HG02840 (cell line): ENCODE results near the gene MYOG.

Source experiments
- ATAC-seq: cut with Tn5 transposase; IDR thresholded peaks from one replicate; pipeline ENCODE4 v1.9.1; 2021; ENCODE audit warnings: mild to moderate bottlenecking, moderate library complexity, moderate number of reproducible peaks; ENCODE audit not compliant: unreplicated experiment, low FRiP score

MYOG gene

DNA sequence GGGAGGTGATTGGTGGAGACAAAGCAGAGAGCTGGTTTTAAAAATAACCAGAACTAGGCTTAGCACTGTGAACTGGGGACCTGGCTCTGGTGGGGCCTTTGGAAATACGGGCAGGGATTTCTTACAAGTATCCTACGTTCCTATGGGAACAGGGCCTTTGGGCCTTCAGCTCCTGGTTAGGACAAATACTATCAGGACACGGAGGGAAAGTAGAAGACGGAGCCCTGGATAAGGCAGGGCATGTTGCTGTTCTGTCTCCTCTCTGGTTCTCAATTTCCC lies 5.3 kb upstream of the MYOG start:
- no peak for ATAC-seq

DNA sequence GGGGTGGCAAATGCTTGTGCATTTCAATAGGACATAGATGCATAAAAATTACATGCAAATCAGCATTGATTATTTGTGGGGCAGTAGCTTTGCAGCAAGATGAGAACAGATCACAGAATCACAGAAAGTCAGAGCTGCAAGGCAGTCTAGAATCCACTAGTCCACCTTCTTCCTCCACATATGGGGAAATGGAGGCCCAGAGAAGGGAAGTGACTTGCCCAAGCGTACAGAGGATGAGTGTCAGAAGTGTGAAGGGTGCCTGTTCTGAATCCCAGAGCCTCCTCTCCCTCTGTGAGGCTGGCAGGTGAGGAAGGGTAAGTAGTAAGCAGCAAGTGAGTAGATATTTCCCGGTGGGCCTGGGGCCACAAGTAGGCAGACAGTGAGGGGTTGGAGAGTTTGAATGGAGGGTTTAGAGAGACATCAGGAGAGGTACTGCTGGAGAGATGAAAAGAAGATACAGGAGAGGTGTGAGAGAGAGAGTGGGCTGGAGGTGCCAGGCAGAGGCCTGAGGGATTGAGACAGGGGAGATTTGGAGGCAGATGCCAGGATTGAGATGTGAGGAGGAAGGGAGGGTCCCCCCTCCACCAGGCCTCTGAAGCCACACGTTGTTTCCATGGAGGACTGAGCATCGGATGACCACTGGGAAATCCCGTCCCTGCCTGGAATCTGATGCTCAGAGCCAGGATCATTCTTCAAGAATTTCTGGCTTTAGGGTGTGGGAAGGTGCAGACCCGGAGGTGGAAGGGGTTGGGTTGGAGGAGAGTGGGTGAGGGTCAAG lies 4.8 kb upstream of the MYOG start:
- ATAC-seq: no peak

DNA sequence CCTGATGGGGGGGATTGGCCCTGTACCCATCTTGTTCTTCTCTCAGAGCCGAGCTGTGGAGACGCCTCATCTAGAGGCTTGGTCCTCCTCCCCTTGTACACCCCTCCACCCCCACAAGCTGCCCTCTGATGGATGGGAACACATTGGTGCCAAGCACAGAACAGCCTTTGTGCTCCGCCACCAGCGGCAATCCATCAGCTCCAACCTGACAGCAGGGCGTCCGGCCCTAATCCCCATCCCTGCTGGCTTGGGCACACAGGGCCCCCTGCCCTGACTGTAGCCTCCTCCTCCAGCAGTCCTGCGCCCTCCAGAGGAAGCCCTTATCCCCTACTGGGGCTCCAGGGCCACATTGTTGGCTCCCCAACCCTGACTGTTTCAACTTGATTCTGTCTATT lies 3.8 kb upstream of the MYOG start:
- ATAC-seq: no peak

DNA sequence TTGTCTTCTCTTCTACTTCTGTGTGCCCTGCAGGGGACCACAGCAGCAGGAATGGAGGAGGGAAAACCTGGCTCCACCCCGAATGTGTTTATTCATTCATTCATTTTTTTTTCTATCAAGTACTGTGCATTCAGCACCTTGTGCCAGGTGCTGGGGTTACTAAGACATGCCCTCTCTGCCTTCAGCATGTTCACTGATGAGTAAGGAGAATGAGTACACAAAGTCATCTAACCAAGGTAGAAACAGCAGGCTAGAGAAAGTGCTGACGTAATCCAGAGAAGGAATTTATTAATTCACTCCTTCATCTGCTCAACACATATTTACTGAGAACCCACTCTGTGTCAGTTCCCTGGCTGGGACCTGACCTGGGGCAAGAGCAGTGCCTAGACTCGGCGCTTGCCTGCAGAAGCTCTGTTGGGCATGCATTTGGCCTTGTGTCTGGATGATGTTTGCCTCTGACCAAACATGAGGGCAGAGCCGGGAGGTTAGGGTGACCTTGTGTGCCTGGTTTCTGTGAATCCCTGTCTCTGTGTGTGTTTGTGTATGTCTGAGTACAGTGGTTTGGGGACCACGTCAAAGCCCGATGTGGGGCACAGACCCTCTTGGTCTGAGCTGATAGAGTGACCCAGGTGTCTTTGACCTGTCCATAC lies 3.3 kb upstream of the MYOG start:
- ATAC-seq: no peak

DNA sequence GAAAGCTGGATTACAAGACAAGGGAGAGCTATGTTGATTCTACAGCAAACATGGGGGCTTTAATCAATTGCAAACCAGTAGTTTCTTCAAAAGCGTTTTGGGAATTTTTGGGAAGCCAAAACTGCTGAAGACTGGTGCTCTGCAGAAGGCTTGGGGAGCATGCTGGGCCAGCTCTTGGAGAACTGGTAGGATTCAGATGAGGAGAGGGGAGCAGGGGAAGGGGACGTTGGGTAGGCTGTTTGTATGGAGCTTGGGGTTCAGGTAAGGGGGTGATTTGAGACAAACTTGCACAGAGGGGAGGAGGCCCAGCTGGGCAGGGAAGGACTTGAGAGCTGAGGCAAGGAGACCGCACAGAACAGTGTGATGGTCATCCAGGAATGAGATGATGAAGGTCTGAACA lies 2.6 kb upstream of the MYOG start:
- no peak for ATAC-seq

DNA sequence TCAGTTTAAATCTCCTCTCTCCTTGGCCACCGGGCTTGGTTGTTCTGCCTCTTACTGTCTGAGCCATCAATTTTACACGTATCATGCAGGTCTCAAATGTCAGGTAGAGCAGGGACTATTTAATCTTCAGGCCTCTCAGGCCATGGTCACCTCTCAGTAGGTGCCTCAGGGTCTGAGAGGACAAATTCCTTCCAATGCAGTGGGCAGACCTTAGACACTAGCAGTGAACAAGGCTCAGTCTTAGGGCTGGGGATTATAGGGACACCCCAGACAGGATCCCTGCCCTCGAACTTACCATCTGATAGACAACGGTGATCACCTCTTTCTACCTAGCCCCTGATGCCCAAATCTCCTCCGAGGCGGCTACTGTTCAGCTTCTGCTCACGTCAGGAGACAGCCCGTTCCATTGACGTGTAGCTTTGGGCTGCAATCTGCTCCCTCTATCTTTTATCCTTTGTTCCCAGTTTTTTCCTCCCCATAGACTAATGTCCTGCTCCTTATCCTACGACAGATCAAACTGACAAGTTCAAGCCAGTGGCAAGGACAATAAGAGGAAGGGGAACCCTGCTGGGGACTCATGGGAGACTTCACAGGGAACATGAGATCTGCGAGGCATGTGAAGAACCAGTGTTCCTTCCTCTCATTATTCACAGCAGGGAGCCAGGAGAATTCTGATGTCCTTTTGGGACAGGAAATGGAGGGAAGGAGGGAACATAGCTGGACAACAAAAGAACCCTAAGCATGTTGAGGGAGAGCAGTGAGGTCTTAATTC lies 1.4 kb upstream of the MYOG start:
- no peak for ATAC-seq

DNA sequence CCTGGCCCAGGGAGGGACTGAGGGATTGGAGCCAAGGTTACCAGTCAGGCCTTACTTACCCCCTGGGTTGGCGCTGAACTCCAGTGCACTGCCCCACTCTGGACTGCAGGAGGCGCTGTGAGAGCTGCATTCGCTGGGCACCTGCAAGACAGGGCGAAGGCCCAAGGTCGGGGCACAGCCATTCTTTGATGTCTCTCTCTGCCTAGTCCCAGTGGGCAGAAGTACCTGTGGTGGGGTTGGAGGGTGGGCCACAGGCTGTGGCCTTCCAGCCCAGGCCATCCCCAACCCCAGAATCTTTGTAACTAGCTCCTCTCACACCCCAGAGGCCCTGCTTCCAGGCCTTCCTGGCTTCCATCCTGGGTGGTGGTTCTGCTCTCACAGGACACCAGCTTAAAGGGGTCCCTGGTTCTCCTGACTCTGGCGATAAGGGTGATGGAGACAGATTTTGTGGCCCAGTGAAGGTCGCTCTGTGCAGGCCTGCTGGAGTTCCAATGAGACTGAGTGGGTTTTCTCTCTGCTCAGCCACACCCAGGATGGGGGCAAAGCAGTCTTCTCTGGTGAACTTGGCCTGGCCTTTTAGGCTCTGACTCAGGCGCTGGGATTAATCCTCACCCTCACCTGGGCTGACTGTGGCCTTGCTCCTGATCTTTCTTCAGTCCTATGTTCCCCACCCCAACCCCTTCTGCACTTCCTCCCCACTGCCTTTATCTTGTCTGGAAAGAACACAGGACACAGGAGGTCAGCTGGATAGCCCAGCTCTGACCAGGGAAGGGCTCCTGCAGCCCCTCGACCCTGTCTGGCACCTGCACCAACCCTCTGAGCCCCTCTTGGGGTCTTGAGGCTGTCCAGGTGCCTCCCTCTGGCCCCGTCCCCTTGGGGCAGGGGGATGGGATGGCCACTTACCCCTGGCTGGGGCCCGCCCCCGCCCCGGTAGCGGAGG lies 954 bp downstream of the MYOG start:
- ATAC-seq: no peak

DNA sequence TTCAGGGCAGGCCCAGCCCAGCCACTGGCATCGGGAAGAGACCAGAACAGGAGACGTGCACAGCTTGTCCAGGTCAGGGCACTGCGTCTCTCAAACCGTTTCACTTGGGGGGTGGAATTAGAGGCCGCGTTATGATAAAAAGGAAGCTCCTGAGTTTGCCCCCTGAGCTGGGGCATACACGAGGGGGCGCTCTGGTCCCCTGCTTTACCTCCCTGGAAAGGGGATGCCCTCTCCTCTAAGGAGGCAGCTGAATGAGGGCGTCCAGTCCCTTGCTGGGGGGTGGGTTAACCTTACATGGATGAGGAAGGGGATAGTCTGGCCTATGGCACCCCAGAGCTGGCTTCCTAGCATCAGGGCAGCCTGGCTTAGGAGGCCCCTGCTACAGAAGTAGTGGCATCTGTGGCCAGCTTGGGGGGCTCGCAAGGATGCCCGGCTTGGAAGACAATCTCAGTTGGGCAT lies 2.3 kb downstream of the MYOG start:
- no peak for ATAC-seq

DNA sequence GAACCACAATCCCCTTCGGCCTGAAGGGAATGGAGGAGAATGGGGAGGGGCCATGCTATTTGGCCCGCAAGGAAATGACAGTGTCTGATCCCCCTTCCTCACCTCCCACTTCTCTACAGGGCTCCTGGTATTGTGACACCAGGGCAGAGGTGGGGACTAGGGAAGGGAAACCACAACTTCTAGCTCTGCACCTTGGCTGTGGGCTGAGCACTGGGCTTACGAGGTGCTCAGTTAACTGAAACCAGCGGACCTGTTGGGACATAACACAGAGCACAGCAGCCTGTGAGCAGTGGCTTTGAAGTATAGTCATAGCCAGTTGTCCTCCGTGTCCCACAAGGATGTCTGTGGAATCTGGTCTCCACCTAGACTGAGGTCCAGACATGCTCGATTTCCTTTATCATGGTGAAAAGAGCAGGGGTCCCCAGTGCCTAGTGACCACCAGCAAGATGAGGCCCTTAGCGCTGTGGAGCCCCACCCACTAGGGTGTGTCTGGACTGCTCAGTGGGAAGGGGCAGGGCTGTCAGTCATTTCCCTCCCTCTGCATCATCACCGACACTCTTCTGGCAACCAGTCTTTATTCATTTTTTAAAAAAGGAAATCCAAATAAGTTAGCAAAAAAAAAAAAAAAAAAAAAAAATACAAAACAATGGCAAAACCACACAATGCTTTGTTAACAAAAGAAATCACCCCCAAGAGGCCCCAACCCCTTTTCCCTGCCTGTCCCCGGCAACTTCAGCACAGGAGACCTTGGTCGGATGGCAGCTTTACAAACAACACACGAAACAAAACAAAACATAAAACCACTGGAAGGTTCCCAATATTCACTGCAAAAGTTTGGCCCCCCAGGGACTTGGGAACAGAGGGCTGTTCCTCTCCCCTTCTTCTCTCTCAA lies 3.0 kb downstream of the MYOG start:
- no peak for ATAC-seq

DNA sequence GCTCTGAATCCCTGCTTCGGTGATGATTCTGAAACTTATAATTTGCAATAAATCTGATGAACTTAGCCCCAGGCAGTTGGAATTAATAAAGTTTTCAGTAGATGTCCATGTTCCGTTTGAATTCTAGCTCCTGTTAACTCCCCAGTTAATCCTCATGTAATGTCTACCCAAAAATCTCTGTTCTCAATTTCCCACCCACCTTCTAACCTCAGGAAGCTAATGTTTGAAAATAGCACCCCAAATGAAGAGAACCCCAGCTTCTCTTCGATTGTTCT lies 3.6 kb downstream of the MYOG start:
- no peak for ATAC-seq

DNA sequence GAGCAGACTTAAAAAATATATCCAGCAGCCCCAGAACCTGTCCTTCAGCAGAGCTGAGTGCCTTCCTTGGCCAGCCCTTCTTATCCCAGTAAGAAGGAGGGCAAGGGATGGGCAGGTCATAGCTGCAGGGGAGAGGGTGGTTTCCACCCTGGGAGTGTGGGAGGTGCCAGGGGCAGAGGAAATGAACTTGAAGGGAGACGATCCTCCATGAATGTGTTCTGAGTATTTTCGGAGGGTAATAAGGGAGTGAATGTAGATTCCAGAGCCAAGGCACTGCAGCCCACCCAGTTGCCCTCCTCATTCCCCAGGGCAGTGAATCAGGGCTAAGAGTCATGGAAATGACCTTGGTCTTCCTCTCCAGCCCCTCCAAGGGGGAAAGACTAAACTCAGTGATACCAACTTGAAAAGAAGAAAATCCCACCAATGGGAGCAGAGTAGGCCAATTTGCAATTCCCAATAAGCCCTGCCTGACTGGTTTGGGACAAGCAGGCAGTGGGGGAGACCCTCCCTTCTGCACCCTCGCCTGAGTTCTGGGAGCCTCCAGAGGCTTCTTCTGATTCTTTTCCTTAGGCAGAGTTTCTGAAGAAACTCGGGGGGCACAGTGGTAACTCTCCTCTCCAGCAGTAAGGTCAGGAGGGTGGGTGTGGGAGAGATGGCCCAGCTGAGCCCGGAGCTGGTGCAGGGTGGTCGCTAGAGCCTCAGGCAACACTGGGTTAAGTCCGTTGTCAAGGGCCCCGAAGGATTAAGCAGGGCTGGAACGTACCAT lies 4.2 kb downstream of the MYOG start:
- ATAC-seq: no peak

DNA sequence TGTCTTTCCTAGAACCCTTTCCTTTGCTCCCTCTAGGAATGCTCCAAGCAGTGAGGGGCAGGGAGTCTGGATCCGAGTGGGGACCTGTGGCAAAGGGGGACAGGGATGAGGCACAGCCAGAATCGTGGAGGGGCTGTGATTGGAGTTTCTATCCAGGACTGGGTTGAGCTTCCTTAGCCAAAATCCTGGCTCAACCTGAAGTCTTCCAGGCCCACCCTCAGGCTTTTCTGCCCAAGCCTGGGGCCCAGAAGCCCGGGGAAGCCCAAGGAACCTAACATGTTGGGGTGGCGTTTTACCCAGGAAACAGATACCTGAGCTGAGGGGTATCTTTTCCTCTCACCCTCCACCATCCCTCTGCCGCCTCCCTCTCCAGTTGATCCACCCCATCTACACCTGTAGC lies 5.4 kb downstream of the MYOG start:
- ATAC-seq: no peak

DNA sequence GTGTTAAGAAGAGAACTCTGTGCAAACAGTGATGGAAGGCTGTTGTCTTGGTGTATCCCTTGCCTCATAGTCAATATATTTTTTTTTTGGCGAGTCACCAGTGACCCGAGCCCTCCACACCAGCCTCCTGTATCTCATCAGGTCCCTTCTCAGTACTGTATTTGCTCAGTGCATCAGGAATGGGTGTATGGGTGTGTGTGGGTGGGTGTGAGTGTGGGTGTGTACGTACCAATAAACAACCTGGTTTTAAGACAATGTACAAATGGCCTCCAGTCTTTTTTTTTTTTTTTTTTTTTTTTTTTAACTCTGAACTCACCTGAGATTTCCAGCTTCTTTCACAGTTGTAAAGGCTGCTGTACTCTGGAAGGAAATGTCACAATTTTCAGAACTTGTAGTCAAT lies 7.3 kb downstream of the MYOG start:
- ATAC-seq: no peak

DNA sequence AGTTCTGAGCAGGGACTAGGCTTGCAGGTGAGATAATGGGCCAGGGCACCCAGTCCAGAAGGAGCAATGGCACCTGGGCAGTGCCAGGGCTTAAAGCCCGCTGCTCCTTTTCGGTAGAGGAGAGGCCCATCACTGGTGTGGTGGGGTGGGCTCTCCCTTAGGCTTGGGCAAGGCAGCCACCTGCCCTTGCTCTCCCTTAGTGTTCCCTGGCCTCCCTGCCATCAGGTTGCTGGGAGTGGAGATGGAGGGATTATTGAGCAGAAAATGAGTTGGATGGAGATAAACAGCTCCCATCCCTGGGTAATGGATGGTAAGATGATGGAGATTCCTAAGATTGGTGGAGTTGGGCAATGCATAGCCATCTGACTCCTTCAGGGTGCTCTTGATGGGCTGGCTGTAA lies 7.9 kb downstream of the MYOG start:
- ATAC-seq: no peak

DNA sequence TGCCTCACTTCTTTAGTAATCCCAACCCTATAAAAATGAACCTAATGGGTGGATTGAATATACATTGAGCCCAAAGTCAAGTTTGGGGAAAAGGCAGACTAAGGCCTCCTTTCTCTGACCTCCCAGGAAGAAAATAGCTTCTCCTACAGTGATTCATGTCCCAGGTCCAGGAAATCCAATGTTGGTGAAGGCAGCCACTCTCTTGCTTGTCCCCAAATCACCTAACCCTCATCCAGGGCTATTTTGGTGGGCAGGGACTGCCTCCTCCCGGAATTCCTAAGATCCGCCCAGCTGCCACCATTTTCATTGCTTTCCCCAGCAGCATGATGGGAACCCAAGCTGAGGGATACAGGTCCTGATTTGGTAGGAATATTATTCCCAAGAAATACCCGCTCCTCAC lies 8.4 kb downstream of the MYOG start:
- ATAC-seq: no peak

DNA sequence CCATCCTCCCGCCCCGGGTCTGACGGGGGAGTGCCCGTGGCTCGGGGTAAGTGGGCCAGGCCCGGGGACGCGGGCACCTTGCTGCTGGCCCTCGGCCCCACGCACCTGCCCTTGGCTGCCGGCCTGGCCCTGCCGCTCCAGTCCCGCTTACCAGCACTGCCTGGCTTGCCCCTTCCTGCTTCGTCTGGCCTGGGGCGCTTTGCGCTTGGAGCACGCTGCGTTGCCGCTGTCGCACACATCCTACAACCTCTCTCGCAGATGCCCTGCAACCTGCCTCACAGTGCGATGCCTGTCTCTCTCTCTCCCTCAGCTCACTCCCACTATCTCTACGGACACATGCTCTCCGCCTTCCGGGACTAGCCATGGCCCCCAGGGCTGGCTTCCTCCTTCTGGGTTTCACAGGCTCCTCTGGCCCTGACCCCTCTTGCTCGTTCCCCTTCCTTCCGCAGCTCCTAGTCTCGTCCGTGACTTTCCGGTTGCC lies 9.7 kb downstream of the MYOG start:
- no peak for ATAC-seq

DNA sequence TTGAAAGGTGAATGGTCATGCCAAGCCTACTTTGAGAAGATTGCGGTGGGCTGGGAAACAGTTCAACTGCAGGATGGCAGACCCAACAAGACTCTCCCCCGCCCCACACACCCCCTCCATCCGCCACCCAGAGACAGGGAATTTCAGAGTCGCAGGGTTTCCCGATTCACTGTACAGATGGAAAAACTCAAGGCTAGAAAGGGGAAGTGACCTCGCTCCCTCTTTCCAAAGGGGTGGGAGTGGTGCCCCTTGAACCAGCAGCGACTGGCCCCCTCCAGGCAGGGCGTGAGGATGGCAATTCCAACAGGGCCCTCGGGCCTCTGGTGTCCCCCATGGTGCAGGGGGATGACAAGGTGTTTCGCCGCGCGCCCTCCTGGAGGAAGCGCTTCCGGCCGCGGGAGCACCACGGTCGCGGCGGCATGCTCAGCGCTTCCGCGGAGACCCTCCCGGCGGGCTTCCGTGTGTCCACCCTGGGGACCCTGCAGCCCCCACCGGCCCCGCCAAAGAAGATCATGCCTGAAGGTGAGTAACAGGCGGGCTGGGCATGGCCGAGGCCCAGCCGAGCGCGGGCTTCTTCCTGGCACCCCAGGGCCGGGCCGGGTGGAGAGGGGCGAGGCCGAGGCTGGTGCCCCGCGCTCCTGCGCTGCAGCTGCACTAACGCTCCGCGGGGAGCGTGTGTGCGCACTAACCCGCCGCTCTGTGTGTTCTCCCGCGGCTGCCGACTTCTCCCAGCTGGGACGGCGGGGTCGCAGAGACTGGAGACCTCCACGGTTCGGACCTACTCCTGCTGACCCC lies 10.4 kb downstream of the MYOG start:
- ATAC-seq: no peak

DNA sequence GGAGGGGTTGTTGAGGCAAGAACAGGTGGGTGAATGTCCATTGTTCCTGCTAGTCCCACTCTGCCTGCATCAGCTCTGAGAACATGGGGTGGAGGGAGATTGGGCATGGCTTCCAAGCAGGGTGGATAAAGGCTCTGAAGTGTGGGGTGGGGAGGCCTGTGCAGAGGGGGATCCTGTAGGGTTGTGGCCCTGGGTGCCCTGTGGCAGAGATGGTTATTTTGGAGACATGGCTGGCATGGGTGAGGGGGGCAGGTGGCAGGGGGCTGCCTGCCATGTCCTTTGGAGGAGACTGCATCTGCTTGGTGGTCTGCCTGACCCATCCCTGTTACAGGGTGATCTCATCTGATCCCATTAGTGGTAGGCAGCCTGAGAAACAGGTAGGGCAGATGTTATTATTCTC lies 11.2 kb downstream of the MYOG start:
- no peak for ATAC-seq
